ENCODE results near the gene LIMS2.

DNA sequence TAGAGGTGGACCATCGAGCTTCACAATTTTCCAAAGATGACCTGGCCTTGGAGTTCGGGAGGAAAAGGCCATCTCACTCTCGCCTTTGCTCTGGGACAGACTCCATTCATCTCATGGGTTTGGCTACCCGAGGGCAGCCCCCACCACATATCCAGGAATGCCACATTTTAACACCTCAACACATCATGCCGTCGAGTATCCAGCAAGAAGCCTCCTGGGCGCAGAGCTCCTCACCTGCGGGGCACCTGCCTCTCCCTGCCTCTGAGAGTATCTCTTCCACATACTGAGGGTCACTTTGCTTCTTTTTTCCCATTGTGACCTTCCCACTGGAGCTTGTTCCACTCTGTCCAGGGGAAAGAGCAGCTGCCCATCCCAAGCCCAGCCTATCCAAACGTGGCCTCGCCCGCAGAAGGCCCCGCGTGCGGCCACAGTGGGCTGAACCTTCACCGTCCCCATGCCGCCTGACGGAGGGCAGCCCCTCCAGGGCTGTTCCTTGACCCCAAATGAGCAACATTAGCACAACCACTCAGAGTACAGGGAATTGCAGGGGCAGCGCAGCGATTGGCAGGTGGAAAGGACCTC is 5.5 kb upstream of the LIMS2 start:
- TF ChIP-seq, protein P1, sequence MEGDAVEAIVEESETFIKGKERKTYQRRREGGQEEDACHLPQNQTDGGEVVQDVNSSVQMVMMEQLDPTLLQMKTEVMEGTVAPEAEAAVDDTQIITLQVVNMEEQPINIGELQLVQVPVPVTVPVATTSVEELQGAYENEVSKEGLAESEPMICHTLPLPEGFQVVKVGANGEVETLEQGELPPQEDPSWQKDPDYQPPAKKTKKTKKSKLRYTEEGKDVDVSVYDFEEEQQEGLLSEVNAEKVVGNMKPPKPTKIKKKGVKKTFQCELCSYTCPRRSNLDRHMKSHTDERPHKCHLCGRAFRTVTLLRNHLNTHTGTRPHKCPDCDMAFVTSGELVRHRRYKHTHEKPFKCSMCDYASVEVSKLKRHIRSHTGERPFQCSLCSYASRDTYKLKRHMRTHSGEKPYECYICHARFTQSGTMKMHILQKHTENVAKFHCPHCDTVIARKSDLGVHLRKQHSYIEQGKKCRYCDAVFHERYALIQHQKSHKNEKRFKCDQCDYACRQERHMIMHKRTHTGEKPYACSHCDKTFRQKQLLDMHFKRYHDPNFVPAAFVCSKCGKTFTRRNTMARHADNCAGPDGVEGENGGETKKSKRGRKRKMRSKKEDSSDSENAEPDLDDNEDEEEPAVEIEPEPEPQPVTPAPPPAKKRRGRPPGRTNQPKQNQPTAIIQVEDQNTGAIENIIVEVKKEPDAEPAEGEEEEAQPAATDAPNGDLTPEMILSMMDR (IDR thresholded peaks at IDR 0.05), result no peak
- TF ChIP-seq POLR2AphosphoS5 (IDR thresholded peaks at IDR 0.05; ENCODE audit: insufficient read depth in 1 of 2, low read depth in 1 of 2), result no peak
